ENCODE data around the gene RTN4. TPM values are rescaled to one million over a fixed set of nuclear protein-coding genes. Genes with fewer than 3 reads are reported as not detected.

Gene RTN4
- polyA plus RNA-seq, 3 donors from 2014 or later: 75.8 to 173 (median 152) TPM

- Mint-ChIP-seq H3K4me3 (no peak overlapping the region), H3K4me1 (peaks cover 4 to 14% of the 10 kb centered on the region in 2 donors), H3K9me3 (peaks cover 0 to 6% (median under 1%) of the 10 kb centered on the region in 6 donors), H3K36me3 (peaks cover 0 to 5% (median 0%) of the 10 kb centered on the region in 3 donors), H3K27me3 (ENCODE audit: low read depth in 3 of 3) (no peaks in the 10 kb centered on the region), H3K27ac (no peak overlapping the region)
- DNase-seq: no peak
These were observed 113.5 kb downstream of the RTN4 start for GRCh38 chr2:54936766-54937165.

- Mint-ChIP-seq H3K27me3 (ENCODE audit: low read depth in 3 of 3) (peaks cover 0 to 2% (median 0%) of the 10 kb centered on the region in 3 donors), H3K36me3 (peaks cover 0 to 5% (median 0%) of the 10 kb centered on the region in 3 donors), H3K4me3 (no peak overlapping the region), H3K27ac (no peak overlapping the region), H3K4me1 (peaks cover 0 to 14% of the 10 kb centered on the region in 2 donors), H3K9me3 (peaks cover 0 to 6% (median under 1%) of the 10 kb centered on the region in 6 donors)
- no peak for DNase-seq
These were observed 114.9 kb downstream of the RTN4 start for GRCh38 chr2:54935389-54935788.

- H3K27me3 Mint-ChIP-seq (ENCODE audit: low read depth in 3 of 3): peaks cover 0 to 4% (median 2%) of the 10 kb centered on the region in 3 donors
- H3K4me3 Mint-ChIP-seq: no peak overlapping the region
- no peak for DNase-seq
- no peak overlapping the region for H3K27ac Mint-ChIP-seq
- peaks cover 0 to 3% (median 0%) of the 10 kb centered on the region in 3 donors for H3K36me3 Mint-ChIP-seq
- H3K9me3 Mint-ChIP-seq: no peaks in the 10 kb centered on the region
- no peaks in the 10 kb centered on the region for H3K4me1 Mint-ChIP-seq
These were observed 118.8 kb downstream of the RTN4 start for GRCh38 chr2:54931473-54931872.

GRCh38 chr2:54928719-54929118 is 121.5 kb downstream of the RTN4 start:
- H3K4me1 Mint-ChIP-seq: peaks cover 10 to 13% of the 10 kb centered on the region in 2 donors

GRCh38 chr2:54927751-54928615 is 122.3 kb downstream of the RTN4 start:
- Mint-ChIP-seq H3K27ac (no peak overlapping the region), H3K4me1 (peaks cover 10 to 13% of the 10 kb centered on the region in 2 donors), H3K4me3 (no peak overlapping the region), H3K9me3 (no peaks in the 10 kb centered on the region), H3K27me3 (ENCODE audit: low read depth in 3 of 3) (peaks cover 3 to 9% (median 6%) of the 10 kb centered on the region in 3 donors), H3K36me3 (peaks cover 0 to 3% (median 0%) of the 10 kb centered on the region in 3 donors)
- DNase-seq: no peak

More at GRCh38 chr2:54928719-54929118, 121.5 kb downstream of the RTN4 start:
- H3K4me3 Mint-ChIP-seq: no peak overlapping the region
- H3K27me3 Mint-ChIP-seq (ENCODE audit: low read depth in 3 of 3): peaks cover 3 to 9% (median 6%) of the 10 kb centered on the region in 3 donors
- no peak overlapping the region for H3K27ac Mint-ChIP-seq
- no peaks in the 10 kb centered on the region for H3K9me3 Mint-ChIP-seq
- no peak for DNase-seq
- peaks cover 0 to 3% (median 0%) of the 10 kb centered on the region in 3 donors for H3K36me3 Mint-ChIP-seq

- Mint-ChIP-seq H3K27ac (no peak overlapping the region), H3K4me1 (peaks cover 10 to 13% of the 10 kb centered on the region in 2 donors), H3K9me3 (peaks cover 0 to 2% (median 0%) of the 10 kb centered on the region in 6 donors), H3K27me3 (ENCODE audit: low read depth in 3 of 3) (peaks cover 3 to 9% (median 6%) of the 10 kb centered on the region in 3 donors), H3K4me3 (no peak overlapping the region), H3K36me3 (peaks cover 0 to 3% (median 0%) of the 10 kb centered on the region in 3 donors)
- DNase-seq: no peak
These were observed 123.0 kb downstream of the RTN4 start for GRCh38 chr2:54927085-54927750.

- Mint-ChIP-seq H3K27me3 (ENCODE audit: low read depth in 3 of 3) (peaks cover 3 to 9% (median 7%) of the 10 kb centered on the region in 3 donors), H3K4me3 (no peak overlapping the region), H3K4me1 (peaks cover 10 to 13% of the 10 kb centered on the region in 2 donors), H3K36me3 (peaks cover 0 to 14% (median 4%) of the 10 kb centered on the region in 3 donors), H3K27ac (peak overlapping the region in 1 of 6 donors; percentile 71), H3K9me3 (peaks cover 0 to 10% (median under 1%) of the 10 kb centered on the region in 6 donors)
- no peak for DNase-seq
These were observed 125.2 kb downstream of the RTN4 start for GRCh38 chr2:54925022-54925421.

GRCh38 chr2:54924121-54924520 is 126.1 kb downstream of the RTN4 start:
- H3K36me3 Mint-ChIP-seq: peaks cover 0 to 13% (median 4%) of the 10 kb centered on the region in 3 donors
- DNase-seq: no peak

More at GRCh38 chr2:54924121-54924520, 126.1 kb downstream of the RTN4 start:
- H3K27ac Mint-ChIP-seq: no peak overlapping the region
- peaks cover 3 to 9% (median 7%) of the 10 kb centered on the region in 3 donors for H3K27me3 Mint-ChIP-seq (ENCODE audit: low read depth in 3 of 3)
- H3K4me1 Mint-ChIP-seq: peaks cover 10 to 13% of the 10 kb centered on the region in 2 donors
- H3K9me3 Mint-ChIP-seq: peaks cover 0 to 10% (median under 1%) of the 10 kb centered on the region in 6 donors
- no peak overlapping the region for H3K4me3 Mint-ChIP-seq

Other genes starting within 250 kb of the RTN4 start
- 1 to 10 TPM in 2 of 3 donors, not detected in 1; 2.0 to 2.9 TPM for gene CLHC1, start 181.8 kb upstream of the RTN4 start, polyA plus RNA-seq
- 1,000 to 10,000 TPM; 1,176 to 2,389 (median 1,755) TPM for gene RPS27A, start 182.2 kb upstream of the RTN4 start, polyA plus RNA-seq
- gene MTIF2, start 218.8 kb upstream of the RTN4 start, polyA plus RNA-seq: 10 to 100 TPM in 2 of 3 donors, 1 to 10 TPM in 1; 5.2 to 17.7 (median 10.6) TPM

Measured in immature natural killer cell (primary cell).